Activated T-cell treated with anti-CD3 and anti-CD28 coated beads, Interleukin-2, amount 50 U/mL, for 24 hours (primary cell): ENCODE results near the gene DRD4.

ENCODE experiments used
- DNase-seq: peaks from one replicate; pipeline ENCODE4 v3.0.0-alpha.2; 2020
- H3K27ac Mint-ChIP-seq: 2 replicates; pipeline ENCODE4 v1.8.0; 2020; ENCODE audit warnings: mild to moderate bottlenecking, mixed read lengths
- H3K27me3 Mint-ChIP-seq: 2 replicates; pipeline ENCODE4 v1.8.0; 2020; ENCODE audit warnings: mixed read lengths
- H3K36me3 Mint-ChIP-seq: 2 replicates; pipeline ENCODE4 v1.8.0; 2020; ENCODE audit warnings: low read depth, mixed read lengths
- H3K4me1 Mint-ChIP-seq: 2 replicates; pipeline ENCODE4 v1.8.0; 2020; ENCODE audit warnings: low read depth, mixed read lengths
- H3K4me3 Mint-ChIP-seq: 2 replicates; pipeline ENCODE4 v1.8.0; 2020; ENCODE audit warnings: mild to moderate bottlenecking, moderate library complexity, mixed read lengths
- H3K9me3 Mint-ChIP-seq: 2 replicates; pipeline ENCODE4 v1.8.0; 2020; ENCODE audit warnings: mixed read lengths

DRD4 gene

DNA sequence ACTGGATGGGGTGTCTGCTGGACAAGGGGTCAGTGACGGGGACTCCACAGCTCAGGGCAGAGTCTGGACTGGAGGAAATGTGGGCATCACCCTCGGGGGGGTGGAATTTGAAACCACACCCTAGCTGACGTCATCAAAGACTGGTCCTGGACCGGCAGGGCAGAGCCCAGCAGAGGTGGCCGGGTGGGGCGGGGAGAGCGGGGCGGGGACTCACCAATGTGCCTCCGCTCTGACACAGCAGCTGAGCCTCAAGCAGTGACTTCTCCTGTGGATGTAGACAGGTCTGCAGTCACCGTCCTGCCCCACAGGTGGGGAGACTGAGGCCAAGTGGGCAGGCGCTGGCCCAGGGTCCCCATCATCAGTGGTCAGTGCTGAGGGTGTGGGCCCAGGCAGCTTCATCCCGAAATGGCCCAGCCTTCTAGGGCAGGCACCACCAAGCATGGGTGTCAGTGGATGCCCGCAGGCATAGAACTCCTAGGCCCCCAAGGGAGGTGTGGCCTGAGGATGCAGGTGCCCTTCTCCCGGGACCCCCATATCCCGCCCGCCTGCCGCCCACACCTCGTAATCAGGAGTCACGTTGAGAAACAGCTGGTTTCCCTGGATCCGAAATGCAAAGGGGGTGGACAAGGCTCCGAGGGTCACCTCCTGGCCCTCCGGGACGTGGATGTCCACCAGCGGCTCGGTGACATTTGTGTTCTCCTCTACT, 12.9 kb upstream of the DRD4 start:
- Mint-ChIP-seq H3K36me3 (peaks cover 5% of the 10 kb centered on the region), H3K27me3 (peaks cover 40% of the 10 kb centered on the region), H3K9me3 (no peaks in the 10 kb centered on the region), H3K4me1 (peaks cover 15% of the 10 kb centered on the region), H3K4me3 (no peak overlapping the region), H3K27ac (no peak overlapping the region)
- no peak for DNase-seq

DNA sequence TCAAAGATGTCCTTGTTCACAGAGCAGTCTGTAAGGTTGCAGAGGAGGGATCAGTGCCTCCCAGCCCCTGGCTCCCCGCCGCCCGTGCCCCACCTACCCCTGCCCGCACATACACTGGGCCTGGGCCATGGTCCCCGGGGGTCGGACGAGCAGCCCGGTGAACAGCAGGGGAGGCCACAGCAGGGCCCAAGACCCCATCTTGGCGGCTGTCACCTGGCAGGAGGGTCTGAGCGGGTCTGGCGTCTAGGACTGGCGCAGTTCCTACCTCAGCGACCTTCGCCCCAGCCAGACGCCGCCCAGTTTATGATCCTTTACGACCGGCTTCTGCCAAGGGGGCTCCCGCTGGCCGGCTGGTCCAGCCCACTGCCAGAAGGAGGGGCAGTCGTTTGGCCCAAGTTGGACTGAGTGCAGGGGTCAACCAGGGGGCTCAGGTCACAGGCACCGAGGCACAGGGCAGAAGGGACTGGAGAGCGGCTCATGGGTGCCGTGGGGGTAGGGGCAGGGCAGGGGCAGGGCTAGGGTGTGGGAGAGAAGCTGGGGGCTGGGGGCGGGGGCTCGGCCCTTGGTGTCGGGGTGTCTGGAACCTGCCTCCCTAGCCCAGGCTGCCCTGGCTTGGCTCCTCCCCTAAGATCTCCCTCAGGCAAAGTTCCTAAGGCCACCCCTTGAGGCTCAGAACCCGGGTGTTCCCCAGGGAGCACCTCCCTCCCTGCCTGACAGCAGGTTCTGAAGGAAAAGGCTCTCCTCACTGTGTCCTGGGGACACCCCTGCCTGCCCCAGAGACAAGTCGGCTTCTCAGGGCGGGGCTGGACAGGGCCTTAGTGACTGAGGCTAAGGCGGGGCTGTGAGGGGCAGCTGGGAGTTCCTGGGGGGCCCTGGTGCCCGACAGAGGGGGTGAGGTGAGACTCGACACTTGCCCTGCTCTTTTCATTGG, 12.1 kb upstream of the DRD4 start, which contains the start of gene CDHR5:
Gene CDHR5, minus strand, starts transcription at position 251 of the 931 bp plus-strand sequence. Its CDS starts 53 bp downstream, at position 198.
- H3K27me3 Mint-ChIP-seq = peaks cover 45% of the 10 kb centered on the region
- DNase-seq = peak; percentile 36
- peaks cover 20% of the 10 kb centered on the region for H3K4me1 Mint-ChIP-seq
- no peak within 1 kb of the TSS for H3K27ac Mint-ChIP-seq
- peaks cover 5% of the 10 kb centered on the region for H3K36me3 Mint-ChIP-seq
- H3K9me3 Mint-ChIP-seq = no peaks in the 10 kb centered on the region
- H3K4me3 Mint-ChIP-seq = no peak within 1 kb of the TSS

DNA sequence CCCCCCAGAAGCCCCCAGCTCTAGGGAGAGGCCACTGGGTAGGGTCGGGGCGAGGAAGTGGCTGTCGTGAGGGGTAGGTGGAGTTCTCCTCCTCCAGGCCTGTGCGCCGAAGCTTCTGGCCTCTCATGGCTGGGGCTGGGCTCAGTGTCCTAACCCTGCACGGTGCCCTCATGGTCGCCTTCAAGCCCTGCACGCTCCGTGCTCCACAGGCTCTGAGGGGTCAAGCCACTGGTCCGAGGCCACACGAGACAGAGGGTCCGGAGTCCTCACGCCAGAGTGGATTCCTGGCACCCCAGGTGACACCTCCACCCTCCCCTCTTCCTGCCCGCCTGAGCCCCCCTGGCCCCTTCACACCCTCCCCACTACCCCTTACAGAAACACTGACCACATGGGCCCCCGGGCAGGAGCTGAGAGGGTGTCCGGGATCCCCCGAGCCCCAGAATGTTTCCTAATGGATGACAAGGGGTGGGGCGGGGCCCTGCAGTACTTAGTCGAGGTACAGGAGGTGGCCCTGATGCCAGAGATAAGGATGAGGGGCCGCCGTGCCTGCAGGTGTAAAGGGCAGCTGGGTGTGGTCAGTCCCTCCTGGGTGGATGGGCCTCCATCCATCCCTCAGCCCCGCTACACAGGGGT, 11.3 kb upstream of the DRD4 start:
- Mint-ChIP-seq H3K36me3 (peaks cover 5% of the 10 kb centered on the region), H3K9me3 (no peaks in the 10 kb centered on the region), H3K27ac (no peak overlapping the region), H3K27me3 (peaks cover 45% of the 10 kb centered on the region), H3K4me1 (peaks cover 20% of the 10 kb centered on the region), H3K4me3 (no peak overlapping the region)
- no peak for DNase-seq

DNA sequence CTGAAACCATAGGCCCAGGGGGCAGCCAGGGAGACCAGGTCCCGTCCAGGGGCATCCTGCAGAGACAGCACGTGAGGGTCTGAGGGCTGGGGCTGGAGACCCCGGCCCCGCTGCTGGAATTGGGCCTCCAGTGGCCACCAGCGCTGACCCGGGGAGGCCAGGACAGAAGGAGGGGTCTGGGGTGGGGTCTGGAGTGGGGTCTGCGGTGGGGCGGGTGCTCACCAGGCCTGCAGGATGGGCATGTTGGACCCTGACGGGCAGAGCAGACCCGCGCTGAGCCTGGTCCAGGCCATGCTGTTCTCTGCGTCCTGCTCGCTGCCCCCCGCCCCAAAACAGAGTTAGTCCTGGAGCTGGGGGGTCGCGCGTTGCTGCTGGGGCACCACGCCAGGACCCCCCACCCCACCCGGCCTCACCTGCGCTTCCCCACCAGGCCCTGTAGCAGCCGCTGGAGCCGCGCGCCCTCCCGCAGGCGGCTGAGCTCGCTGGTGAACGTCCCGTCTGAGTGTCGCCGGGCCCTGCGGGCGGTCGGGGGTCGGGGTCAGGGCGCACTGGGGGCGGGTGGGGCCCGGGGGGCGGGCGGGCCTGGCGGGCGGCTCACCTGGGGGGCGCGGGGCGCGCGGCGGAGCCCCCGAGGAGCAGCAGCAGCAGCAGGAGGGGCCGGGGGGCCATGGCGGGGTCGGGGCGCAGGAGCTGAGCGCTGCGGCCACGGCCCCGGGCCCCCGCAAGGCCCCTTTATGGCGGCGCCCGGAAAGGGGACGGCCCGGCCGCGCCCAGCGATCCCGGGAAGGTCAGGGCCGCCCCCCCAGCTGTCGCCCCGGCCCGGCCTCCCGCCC, 10.4 kb upstream of the DRD4 start, which contains the start of gene SCT:
Gene SCT, minus strand, starts transcription at position 707 of the 833 bp plus-strand sequence. Its CDS starts 38 bp downstream, at position 669.
- Mint-ChIP-seq H3K9me3 (no peaks in the 10 kb centered on the region), H3K27ac (peak within 1 kb of the TSS; percentile 41), H3K4me3 (no peak within 1 kb of the TSS), H3K36me3 (peaks cover 5% of the 10 kb centered on the region), H3K4me1 (peaks cover 20% of the 10 kb centered on the region), H3K27me3 (peaks cover 45% of the 10 kb centered on the region)
- DNase-seq = peak; percentile 38

DNA sequence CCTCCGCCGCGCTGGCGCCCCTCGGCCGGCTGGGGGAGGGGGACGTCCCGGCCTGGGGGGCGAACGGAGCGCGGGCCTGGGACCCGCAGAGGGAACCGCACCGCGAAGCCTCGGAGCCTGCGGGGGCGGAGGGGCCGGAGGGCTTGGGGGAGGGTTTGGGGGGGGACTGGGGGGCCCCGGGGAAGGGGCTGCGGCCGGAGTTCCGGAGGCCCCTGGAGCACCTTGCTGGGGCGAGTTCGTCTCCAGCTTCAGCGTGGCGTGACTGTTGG, 9.8 kb upstream of the DRD4 start:
- H3K4me3 Mint-ChIP-seq = no peak overlapping the region
- no peaks in the 10 kb centered on the region for H3K9me3 Mint-ChIP-seq
- peaks cover 20% of the 10 kb centered on the region for H3K4me1 Mint-ChIP-seq
- peaks cover 3% of the 10 kb centered on the region for H3K36me3 Mint-ChIP-seq
- H3K27me3 Mint-ChIP-seq = peaks cover 45% of the 10 kb centered on the region
- no peak overlapping the region for H3K27ac Mint-ChIP-seq
- DNase-seq = no peak

DNA sequence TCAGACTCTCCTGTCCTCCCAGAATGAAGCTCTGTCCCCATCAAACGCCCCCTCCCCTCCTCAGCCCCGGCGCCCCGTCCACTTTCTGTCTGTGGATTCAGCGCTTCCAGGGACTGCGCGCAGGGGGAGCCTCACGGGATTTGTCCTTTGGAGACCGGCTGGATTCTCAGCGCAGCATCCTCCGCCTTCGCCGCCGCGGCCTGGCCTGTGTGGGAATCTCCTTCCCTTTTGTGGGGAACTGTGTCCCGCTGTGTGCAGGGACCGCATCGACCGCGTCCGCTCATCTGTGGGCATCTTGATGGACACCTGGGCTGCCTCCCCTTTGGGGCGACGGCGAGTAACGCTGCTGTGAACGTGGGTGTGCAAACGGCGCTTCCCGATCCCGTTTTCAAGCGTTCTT, 9.0 kb upstream of the DRD4 start:
- Mint-ChIP-seq H3K4me3 (peak overlapping the region; percentile 9), H3K27ac (peak overlapping the region; percentile 41), H3K4me1 (peaks cover 20% of the 10 kb centered on the region), H3K27me3 (peaks cover 45% of the 10 kb centered on the region), H3K36me3 (peaks cover 3% of the 10 kb centered on the region), H3K9me3 (no peaks in the 10 kb centered on the region)
- no peak for DNase-seq

DNA sequence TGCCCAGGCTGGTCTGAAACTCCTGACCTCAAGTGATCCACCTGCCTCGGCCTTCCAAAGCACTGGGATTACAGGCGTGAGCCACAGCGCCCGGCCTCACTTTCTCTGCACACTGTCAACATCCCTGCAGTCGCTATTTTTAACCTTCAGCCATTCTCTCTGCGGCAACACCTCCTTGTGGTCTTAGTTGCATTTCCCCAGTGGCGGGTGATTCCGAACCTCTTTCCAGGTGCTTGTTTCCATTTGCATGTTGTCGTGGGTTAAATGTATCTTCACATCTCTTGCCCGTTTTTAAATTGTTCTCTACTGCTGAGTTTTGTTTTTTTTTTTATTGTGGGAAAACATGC, 7.9 kb upstream of the DRD4 start:
- Mint-ChIP-seq H3K36me3 (no peaks in the 10 kb centered on the region), H3K9me3 (no peaks in the 10 kb centered on the region), H3K27me3 (peaks cover 37% of the 10 kb centered on the region), H3K4me1 (peaks cover 20% of the 10 kb centered on the region), H3K27ac (peak overlapping the region; percentile 6), H3K4me3 (peak overlapping the region; percentile 9)
- peak; percentile 37 for DNase-seq

DNA sequence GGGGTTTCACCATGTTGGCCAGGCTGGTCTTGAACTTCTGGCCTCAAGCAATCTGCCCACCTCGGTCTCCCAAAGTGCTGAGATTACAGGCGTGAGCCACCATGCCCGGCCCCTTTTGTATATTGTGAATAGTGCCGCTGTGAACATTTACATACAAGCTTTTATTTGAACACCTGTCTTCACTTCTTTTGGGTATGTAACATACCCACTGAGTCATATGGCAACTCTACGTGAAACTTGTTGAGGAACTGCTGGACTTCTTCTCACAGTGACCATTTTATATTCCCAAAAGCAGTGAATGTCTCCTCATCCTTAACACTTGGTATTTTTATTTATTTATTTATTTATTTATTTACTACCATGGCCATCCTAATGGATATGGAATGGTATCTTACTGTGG, 6.2 kb upstream of the DRD4 start:
- DNase-seq = no peak
- Mint-ChIP-seq H3K9me3 (no peaks in the 10 kb centered on the region), H3K4me3 (no peak overlapping the region), H3K36me3 (no peaks in the 10 kb centered on the region), H3K4me1 (peaks cover 23% of the 10 kb centered on the region), H3K27me3 (peaks cover 42% of the 10 kb centered on the region), H3K27ac (no peak overlapping the region)

DNA sequence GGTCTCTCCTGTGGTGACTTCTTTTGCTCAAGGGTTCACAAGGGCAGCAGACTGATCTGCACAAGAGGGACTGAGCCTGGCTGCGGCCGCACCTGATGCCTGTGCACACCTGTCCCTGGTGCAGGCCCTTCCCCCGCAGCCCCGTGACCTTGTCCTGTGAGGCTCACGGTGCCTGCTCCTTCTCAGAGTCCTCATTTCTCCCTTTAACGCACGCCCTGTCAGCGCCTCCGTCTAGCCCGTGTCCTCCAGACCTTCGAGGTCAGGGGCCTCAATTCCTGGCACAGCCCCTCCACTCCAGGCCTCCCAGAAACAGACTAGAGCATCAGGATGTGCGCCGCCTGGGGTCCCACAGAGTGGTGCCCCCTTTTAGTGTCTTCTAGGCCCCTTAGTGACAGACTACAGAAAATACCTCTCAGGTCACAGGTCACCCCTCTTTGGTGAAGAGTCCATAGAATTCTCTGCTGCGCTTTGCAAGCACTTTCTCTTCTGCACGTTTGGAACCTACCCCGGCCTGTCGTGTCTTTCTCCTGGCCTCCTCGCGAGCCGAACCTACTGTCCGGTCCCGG, 1.0 kb upstream of the DRD4 start:
- Mint-ChIP-seq H3K4me1 (peaks cover 19% of the 10 kb centered on the region), H3K27me3 (peaks cover 49% of the 10 kb centered on the region), H3K4me3 (no peak overlapping the region), H3K9me3 (no peaks in the 10 kb centered on the region), H3K36me3 (no peaks in the 10 kb centered on the region), H3K27ac (no peak overlapping the region)
- DNase-seq = no peak

DNA sequence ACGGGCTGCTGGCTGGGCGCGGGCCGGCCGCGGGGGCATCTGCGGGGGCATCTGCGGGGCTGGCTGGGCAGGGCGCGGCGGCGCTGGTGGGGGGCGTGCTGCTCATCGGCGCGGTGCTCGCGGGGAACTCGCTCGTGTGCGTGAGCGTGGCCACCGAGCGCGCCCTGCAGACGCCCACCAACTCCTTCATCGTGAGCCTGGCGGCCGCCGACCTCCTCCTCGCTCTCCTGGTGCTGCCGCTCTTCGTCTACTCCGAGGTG, 194 bp downstream of the DRD4 start:
- H3K9me3 Mint-ChIP-seq = no peaks in the 10 kb centered on the region
- peaks cover 3% of the 10 kb centered on the region for H3K36me3 Mint-ChIP-seq
- H3K27ac Mint-ChIP-seq = no peak overlapping the region
- H3K4me3 Mint-ChIP-seq = peak overlapping the region; percentile 29
- H3K4me1 Mint-ChIP-seq = peaks cover 19% of the 10 kb centered on the region
- DNase-seq = no peak
- H3K27me3 Mint-ChIP-seq = peaks cover 49% of the 10 kb centered on the region

DNA sequence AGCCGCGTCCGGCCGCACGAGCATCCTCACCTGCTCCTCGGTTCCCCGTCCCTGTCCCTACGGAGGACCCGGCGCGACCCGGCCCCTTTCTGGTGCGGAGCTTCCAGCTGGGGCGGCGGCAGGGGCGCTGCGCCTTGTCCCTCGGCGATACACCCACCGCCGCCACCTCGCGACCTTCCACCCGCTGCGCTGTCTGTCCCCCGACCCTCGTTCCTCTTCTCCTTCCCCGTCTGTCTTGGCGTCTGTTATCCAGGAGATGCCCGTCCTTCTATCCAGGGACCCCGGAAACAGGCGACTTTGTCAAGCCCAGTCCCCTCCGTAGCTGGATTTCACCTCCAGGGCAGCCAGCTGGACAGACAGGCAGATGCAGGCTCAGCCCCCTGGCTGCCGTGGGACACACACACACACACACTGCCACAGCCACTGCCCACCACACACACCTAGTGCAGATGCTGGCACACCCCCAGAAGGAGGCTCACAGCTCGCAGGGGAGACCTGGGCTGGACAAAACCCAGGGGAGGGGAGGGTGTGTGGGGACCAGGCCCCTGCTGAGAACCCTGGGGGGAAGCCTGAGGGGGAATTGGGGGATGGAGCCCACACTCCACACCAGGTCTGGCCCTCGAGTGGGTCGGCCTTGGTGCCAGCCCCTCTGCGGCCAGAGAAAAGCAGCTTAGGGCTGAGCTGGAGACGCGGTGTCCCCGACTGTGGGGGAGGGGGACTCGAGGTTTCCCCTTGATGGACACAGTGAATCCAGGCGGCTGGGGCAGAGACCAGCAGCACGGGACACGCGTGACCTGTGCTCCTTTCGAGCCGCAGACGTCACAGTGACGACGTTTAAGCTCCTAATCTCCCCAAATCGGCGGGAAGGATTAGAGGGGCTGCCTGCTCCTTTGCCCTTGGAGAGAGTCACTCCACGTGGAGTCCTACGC, 788 bp downstream of the DRD4 start:
- Mint-ChIP-seq H3K4me3 (peak overlapping the region; percentile 29), H3K27ac (peak overlapping the region; percentile 66), H3K36me3 (peaks cover 3% of the 10 kb centered on the region), H3K27me3 (peaks cover 49% of the 10 kb centered on the region), H3K9me3 (no peaks in the 10 kb centered on the region), H3K4me1 (peaks cover 19% of the 10 kb centered on the region)
- no peak for DNase-seq

DNA sequence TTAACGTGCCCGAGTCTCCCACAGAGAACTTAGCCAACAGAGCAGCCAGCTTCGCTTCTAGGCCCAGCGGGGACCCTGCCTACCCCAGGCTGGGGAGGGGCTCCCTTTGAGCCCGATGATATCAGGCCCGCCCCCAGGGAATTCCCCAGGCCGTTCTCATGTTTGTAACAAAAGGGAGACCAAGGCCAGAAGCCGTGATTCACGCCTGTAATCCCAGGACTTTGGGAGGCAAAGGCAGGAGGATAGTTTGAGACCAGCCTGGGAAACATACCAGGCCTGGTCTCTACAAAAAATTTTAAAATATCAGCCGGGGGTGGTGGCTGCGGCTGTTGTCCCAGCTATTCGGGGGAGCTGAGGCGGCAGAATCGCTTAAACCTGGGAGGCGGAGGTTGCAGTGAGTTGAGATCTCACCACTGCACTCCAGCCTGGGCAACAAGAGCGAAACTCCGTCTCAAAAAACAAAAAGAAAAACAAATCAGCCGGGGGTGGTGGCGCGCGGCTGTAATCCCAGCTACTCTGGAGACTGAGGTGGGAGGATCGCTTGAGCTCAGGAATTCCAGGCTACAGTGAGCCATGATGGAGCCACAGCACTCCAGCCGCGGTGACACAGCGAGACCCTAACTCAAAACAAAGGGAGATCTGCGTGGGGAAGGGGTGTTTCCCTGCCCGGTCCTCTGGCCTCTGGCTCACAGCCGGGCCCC, 1.7 kb downstream of the DRD4 start:
- no peaks in the 10 kb centered on the region for H3K9me3 Mint-ChIP-seq
- H3K27me3 Mint-ChIP-seq = peaks cover 49% of the 10 kb centered on the region

More for the DNA sequence above, 1.7 kb downstream of the DRD4 start:
- no peak for DNase-seq
- Mint-ChIP-seq H3K27ac (no peak overlapping the region), H3K36me3 (peaks cover 3% of the 10 kb centered on the region), H3K4me1 (peaks cover 19% of the 10 kb centered on the region), H3K4me3 (no peak overlapping the region)
